Measurements from ENCODE around the gene CACNA1G. TPM values are rescaled to one million over a fixed set of nuclear protein-coding genes. Genes with fewer than 3 reads are reported as not detected.

Gene CACNA1G
- total and polyA plus RNA-seq, 2 donors (not counting 1 experiment from before 2014, with no cell fraction given) = 0.08 to 0.99 TPM

DNA sequence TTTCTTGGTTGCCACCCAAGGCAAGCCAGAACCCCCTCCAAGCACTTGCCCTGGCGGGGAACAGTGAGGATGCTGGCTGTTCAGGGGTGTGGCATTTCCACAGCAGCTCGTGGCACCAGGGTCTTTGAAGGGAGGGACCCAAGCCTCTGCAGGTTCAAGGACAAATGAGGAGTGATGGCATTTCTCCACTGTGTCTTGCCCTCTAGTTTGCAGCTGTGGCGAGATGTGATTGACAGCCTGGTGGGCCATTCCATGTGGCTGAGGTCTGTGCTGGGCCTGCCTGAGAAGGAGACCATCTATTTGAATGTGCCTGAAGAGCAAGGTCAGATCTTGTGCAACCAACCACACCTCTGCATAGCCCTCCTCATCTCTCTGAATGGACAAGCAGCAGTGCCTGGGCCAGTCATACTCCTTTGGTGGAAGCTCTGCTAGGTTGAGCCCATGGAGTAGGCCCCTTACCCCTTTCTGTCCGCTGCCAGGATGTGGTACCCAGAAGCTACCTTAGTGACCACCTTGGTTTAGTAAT, 32.5 kb upstream of the CACNA1G start:
- Histone ChIP-seq H3K79me2 (ENCODE audit: control insufficient read depth, insufficient read depth, low read length) (no peaks in the 10 kb centered on the region), H3K9ac (ENCODE audit: insufficient read depth, low read length) (no peak overlapping the region), H3K4me1 (ENCODE audit: control insufficient read depth, extremely low read depth, insufficient read depth, low read length) (no peaks in the 10 kb centered on the region), H3K9me3 (ENCODE audit: control insufficient read depth, insufficient read depth, low read depth, low read length) (no peaks in the 10 kb centered on the region), H3K27ac (ENCODE audit: insufficient read depth, low read length) (no peak overlapping the region), H3K36me3 (ENCODE audit: control insufficient read depth, insufficient read depth, low read length) (no peaks in the 10 kb centered on the region), H3K4me2 (ENCODE audit: extremely low read depth, insufficient read depth, low read length) (no peak overlapping the region), H2AFZ (ENCODE audit: low read length) (no peak overlapping the region), H3K4me3 (replicated peaks in 1 of 4; ENCODE audit: control extremely low read depth in 1 of 4, insufficient read depth in 1 of 4, low read depth in 3 of 4, low read length in 4 of 4) (no peak overlapping the region), H3K27me3 (ENCODE audit: control insufficient read depth, insufficient read depth, low read length) (peaks cover 33% of the 10 kb centered on the region), H4K20me1 (ENCODE audit: control insufficient read depth, extremely low read depth, insufficient read depth, low read length) (no peaks in the 10 kb centered on the region)
- no peak for TF ChIP-seq EZH2 (IDR thresholded peaks at IDR 0.05; ENCODE audit: low read length, missing control alignments)
- TF ChIP-seq, protein P1, sequence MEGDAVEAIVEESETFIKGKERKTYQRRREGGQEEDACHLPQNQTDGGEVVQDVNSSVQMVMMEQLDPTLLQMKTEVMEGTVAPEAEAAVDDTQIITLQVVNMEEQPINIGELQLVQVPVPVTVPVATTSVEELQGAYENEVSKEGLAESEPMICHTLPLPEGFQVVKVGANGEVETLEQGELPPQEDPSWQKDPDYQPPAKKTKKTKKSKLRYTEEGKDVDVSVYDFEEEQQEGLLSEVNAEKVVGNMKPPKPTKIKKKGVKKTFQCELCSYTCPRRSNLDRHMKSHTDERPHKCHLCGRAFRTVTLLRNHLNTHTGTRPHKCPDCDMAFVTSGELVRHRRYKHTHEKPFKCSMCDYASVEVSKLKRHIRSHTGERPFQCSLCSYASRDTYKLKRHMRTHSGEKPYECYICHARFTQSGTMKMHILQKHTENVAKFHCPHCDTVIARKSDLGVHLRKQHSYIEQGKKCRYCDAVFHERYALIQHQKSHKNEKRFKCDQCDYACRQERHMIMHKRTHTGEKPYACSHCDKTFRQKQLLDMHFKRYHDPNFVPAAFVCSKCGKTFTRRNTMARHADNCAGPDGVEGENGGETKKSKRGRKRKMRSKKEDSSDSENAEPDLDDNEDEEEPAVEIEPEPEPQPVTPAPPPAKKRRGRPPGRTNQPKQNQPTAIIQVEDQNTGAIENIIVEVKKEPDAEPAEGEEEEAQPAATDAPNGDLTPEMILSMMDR (conservative IDR thresholded peaks at IDR 0.05 in 1 of 2, IDR thresholded peaks at IDR 0.05 in 1 of 2; ENCODE audit: low read depth in 1 of 2, low read length in 2 of 2) = no peak
- DNase-seq (ENCODE audit: low read depth in 2 of 2) = no peak

DNA sequence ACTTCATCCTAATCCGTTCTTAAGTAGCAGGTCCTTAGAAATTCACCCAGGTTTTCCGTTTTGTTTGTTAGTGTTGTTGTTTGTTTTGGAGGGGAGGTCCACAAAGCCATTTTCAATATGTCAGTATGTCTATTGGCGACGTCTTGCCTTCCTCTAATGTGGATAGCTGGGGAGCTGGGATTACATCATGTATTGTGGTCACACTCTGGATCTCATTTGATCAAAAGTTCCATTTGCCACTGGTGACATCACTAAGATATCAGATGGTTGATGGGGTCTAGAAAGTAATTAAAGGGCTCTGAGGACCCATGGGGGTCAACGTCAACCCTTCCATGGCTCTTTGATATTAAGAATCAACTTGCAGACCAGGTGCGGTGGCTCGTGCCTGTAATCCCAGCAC, 30.7 kb upstream of the CACNA1G start:
- H4K20me1 ChIP-seq (ENCODE audit: control insufficient read depth, extremely low read depth, insufficient read depth, low read length) = no peaks in the 10 kb centered on the region
- H3K27me3 ChIP-seq (ENCODE audit: control insufficient read depth, insufficient read depth, low read length) = peaks cover 35% of the 10 kb centered on the region
- no peak overlapping the region for H3K4me3 ChIP-seq (replicated peaks in 1 of 4; ENCODE audit: control extremely low read depth in 1 of 4, insufficient read depth in 1 of 4, low read depth in 3 of 4, low read length in 4 of 4)
- no peak overlapping the region for H3K27ac ChIP-seq (ENCODE audit: insufficient read depth, low read length)
- no peaks in the 10 kb centered on the region for H3K9me3 ChIP-seq (ENCODE audit: control insufficient read depth, insufficient read depth, low read depth, low read length)
- DNase-seq (ENCODE audit: low read depth in 2 of 2) = no peak
- TF ChIP-seq EZH2 (IDR thresholded peaks at IDR 0.05; ENCODE audit: low read length, missing control alignments) = no peak
- TF ChIP-seq, protein P1 (conservative IDR thresholded peaks at IDR 0.05 in 1 of 2, IDR thresholded peaks at IDR 0.05 in 1 of 2; ENCODE audit: low read depth in 1 of 2, low read length in 2 of 2) = no peak
- H3K4me1 ChIP-seq (ENCODE audit: control insufficient read depth, extremely low read depth, insufficient read depth, low read length) = no peaks in the 10 kb centered on the region
- H3K4me2 ChIP-seq (ENCODE audit: extremely low read depth, insufficient read depth, low read length) = no peak overlapping the region
- no peaks in the 10 kb centered on the region for H3K79me2 ChIP-seq (ENCODE audit: control insufficient read depth, insufficient read depth, low read length)
- H3K36me3 ChIP-seq (ENCODE audit: control insufficient read depth, insufficient read depth, low read length) = no peaks in the 10 kb centered on the region
- H3K9ac ChIP-seq (ENCODE audit: insufficient read depth, low read length) = no peak overlapping the region
- H2AFZ ChIP-seq (ENCODE audit: low read length) = no peak overlapping the region

DNA sequence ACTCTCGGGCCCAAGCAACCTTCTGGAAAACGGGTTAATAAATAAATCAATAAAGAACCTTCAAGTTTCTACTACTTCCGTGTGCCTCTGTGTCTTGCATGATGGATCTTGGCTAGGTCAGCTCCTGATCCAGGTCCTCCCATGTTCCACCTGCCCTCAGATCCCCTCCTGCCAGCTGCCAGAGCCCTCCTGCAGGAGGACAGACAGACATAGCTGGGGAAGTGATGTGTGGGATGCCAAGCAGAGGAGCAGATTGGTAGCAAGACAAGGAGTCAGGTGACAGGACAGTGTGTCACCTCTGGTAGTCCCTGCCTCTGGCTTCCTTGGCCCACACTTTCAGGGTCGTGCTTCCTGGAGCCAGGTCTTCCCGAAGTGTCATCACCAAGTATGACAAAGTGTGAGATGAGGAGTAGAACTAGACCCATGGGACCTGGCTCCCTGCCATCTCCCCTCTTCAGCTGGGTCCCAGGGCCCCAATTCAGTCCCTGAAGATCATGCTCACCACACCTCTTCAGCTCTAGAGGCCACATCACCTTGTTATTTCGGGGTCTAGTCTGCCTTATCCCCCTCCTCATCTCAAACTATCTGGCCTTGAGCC, 29.0 kb upstream of the CACNA1G start:
- Histone ChIP-seq H2AFZ (ENCODE audit: low read length) (no peak overlapping the region), H3K9ac (ENCODE audit: insufficient read depth, low read length) (no peak overlapping the region), H3K79me2 (ENCODE audit: control insufficient read depth, insufficient read depth, low read length) (no peaks in the 10 kb centered on the region), H3K4me2 (ENCODE audit: extremely low read depth, insufficient read depth, low read length) (no peak overlapping the region), H3K4me3 (replicated peaks in 1 of 4; ENCODE audit: control extremely low read depth in 1 of 4, insufficient read depth in 1 of 4, low read depth in 3 of 4, low read length in 4 of 4) (no peak overlapping the region), H3K4me1 (ENCODE audit: control insufficient read depth, extremely low read depth, insufficient read depth, low read length) (no peaks in the 10 kb centered on the region), H3K27me3 (ENCODE audit: control insufficient read depth, insufficient read depth, low read length) (peaks cover 32% of the 10 kb centered on the region), H3K27ac (ENCODE audit: insufficient read depth, low read length) (no peak overlapping the region), H4K20me1 (ENCODE audit: control insufficient read depth, extremely low read depth, insufficient read depth, low read length) (no peaks in the 10 kb centered on the region), H3K36me3 (ENCODE audit: control insufficient read depth, insufficient read depth, low read length) (no peaks in the 10 kb centered on the region), H3K9me3 (ENCODE audit: control insufficient read depth, insufficient read depth, low read depth, low read length) (no peaks in the 10 kb centered on the region)
- TF ChIP-seq EZH2 (IDR thresholded peaks at IDR 0.05; ENCODE audit: low read length, missing control alignments) = no peak
- TF ChIP-seq, protein P1 (conservative IDR thresholded peaks at IDR 0.05 in 1 of 2, IDR thresholded peaks at IDR 0.05 in 1 of 2; ENCODE audit: low read depth in 1 of 2, low read length in 2 of 2) = no peak
- no peak for DNase-seq (ENCODE audit: low read depth in 2 of 2)

Data from fibroblast of lung (primary cell).